ENCODE measurements around the gene ARF6. TPM values are rescaled to one million over a fixed set of nuclear protein-coding genes. Genes with fewer than 3 reads are reported as not detected.

The ARF6 gene
- polyA plus RNA-seq, 1 donor (not counting 4 experiments of a cell fraction or from before 2014, with no cell fraction given) = 53.4 TPM

- FAIRE-seq (no peak), DNase-seq (ENCODE audit: low read depth, low spot score) (no peak)
- Histone ChIP-seq H3K9ac (ENCODE audit: control insufficient read depth, extremely low read depth, insufficient read depth, low read length) (no peak overlapping the region), H3K79me2 (ENCODE audit: control insufficient read depth, insufficient read depth, low read length) (no peaks in the 10 kb centered on the region), H3K27ac (ENCODE audit: control insufficient read depth, insufficient read depth, low read length) (no peak overlapping the region), H3K9me1 (ENCODE audit: control insufficient read depth, extremely low read depth, insufficient read depth, low read length) (no peaks in the 10 kb centered on the region), H3K36me3 (ENCODE audit: control insufficient read depth in 2 of 2, extremely low read depth in 1 of 2, insufficient read depth in 2 of 2, low read length in 2 of 2) (no peaks in the 10 kb centered on the region), H3K4me3 (ENCODE audit: control insufficient read depth in 2 of 3, extremely low read depth in 1 of 3, insufficient read depth in 2 of 3, low read depth in 1 of 3, low read length in 3 of 3) (no peak overlapping the region), H3K4me1 (ENCODE audit: control insufficient read depth, extremely low read depth, insufficient read depth, low read length) (no peaks in the 10 kb centered on the region), H3K9me3 (ENCODE audit: control insufficient read depth, low read depth, low read length) (no peaks in the 10 kb centered on the region), H4K20me1 (ENCODE audit: control insufficient read depth, extremely low read depth, insufficient read depth, low read length) (no peaks in the 10 kb centered on the region), H2AFZ (ENCODE audit: control insufficient read depth, low read length) (no peak overlapping the region), H3K27me3 (ENCODE audit: control insufficient read depth, extremely low read depth, insufficient read depth, low read length) (no peaks in the 10 kb centered on the region), H3K4me2 (ENCODE audit: control insufficient read depth, extremely low read depth, insufficient read depth, low read depth, low read length) (no peak overlapping the region)
- TF ChIP-seq EZH2 (IDR thresholded peaks at IDR 0.05; ENCODE audit: low read length) (no peak), CTCF (optimal IDR thresholded peaks at IDR 0.05 in 1 of 3, IDR thresholded peaks at IDR 0.05 in 1 of 3, conservative IDR thresholded peaks at IDR 0.05 in 1 of 3; ENCODE audit: extremely low read depth in 1 of 3, insufficient read depth in 2 of 3, low read length in 3 of 3) (no peak)
- dilution Hi-C loops (cut with MboI; ENCODE audit: extremely low pct_ligation_motif_present, low sequenced_read_pairs) = no loop called here
Measured at GRCh38 chr14:49931523-49931922, 38.6 kb downstream of the ARF6 start.

- DNase-seq (ENCODE audit: low read depth, low spot score) = no peak
- no peak overlapping the region for H3K9ac ChIP-seq (ENCODE audit: control insufficient read depth, extremely low read depth, insufficient read depth, low read length)
- H3K9me1 ChIP-seq (ENCODE audit: control insufficient read depth, extremely low read depth, insufficient read depth, low read length) = no peaks in the 10 kb centered on the region
- no peaks in the 10 kb centered on the region for H3K79me2 ChIP-seq (ENCODE audit: control insufficient read depth, insufficient read depth, low read length)
- FAIRE-seq = no peak
- no peaks in the 10 kb centered on the region for H4K20me1 ChIP-seq (ENCODE audit: control insufficient read depth, extremely low read depth, insufficient read depth, low read length)
- H3K36me3 ChIP-seq (ENCODE audit: control insufficient read depth in 2 of 2, extremely low read depth in 1 of 2, insufficient read depth in 2 of 2, low read length in 2 of 2) = no peaks in the 10 kb centered on the region
- H3K4me2 ChIP-seq (ENCODE audit: control insufficient read depth, extremely low read depth, insufficient read depth, low read depth, low read length) = no peak overlapping the region
- no peaks in the 10 kb centered on the region for H3K27me3 ChIP-seq (ENCODE audit: control insufficient read depth, extremely low read depth, insufficient read depth, low read length)
- no peak for TF ChIP-seq CTCF (optimal IDR thresholded peaks at IDR 0.05 in 1 of 3, IDR thresholded peaks at IDR 0.05 in 1 of 3, conservative IDR thresholded peaks at IDR 0.05 in 1 of 3; ENCODE audit: extremely low read depth in 1 of 3, insufficient read depth in 2 of 3, low read length in 3 of 3)
- TF ChIP-seq EZH2 (IDR thresholded peaks at IDR 0.05; ENCODE audit: low read length) = no peak
- no peaks in the 10 kb centered on the region for H3K9me3 ChIP-seq (ENCODE audit: control insufficient read depth, low read depth, low read length)
- H3K4me3 ChIP-seq (ENCODE audit: control insufficient read depth in 2 of 3, extremely low read depth in 1 of 3, insufficient read depth in 2 of 3, low read depth in 1 of 3, low read length in 3 of 3) = no peak overlapping the region
- H2AFZ ChIP-seq (ENCODE audit: control insufficient read depth, low read length) = no peak overlapping the region
- no peak overlapping the region for H3K27ac ChIP-seq (ENCODE audit: control insufficient read depth, insufficient read depth, low read length)
- H3K4me1 ChIP-seq (ENCODE audit: control insufficient read depth, extremely low read depth, insufficient read depth, low read length) = no peaks in the 10 kb centered on the region
- dilution Hi-C loops (cut with MboI; ENCODE audit: extremely low pct_ligation_motif_present, low sequenced_read_pairs) = no loop called here
Measured at GRCh38 chr14:49933128-49933527, 40.2 kb downstream of the ARF6 start.

Measured in keratinocyte (primary cell).